Measurements from ENCODE around the gene RIMS4. TPM values are rescaled to one million over a fixed set of nuclear protein-coding genes. Genes with fewer than 3 reads are reported as not detected.

RIMS4 gene
- total and polyA plus RNA-seq, 2 donors (not counting 1 experiment from before 2014, with no cell fraction given): not detected

- H3K27me3 Mint-ChIP-seq: peaks cover 3% of the 10 kb centered on the region
- H3K27me3 ChIP-seq (replicated peaks in 1 of 4; ENCODE audit: control extremely low read depth in 1 of 4, control insufficient read depth in 3 of 4, insufficient read depth in 4 of 4, low read length in 3 of 4): no peaks in the 10 kb centered on the region
- ChIA-PET POLR2A (no interaction called here), CTCF (interaction anchor here (1.4 to 3.9 kb wide), 7 partner anchors 12 to 346 kb away, joined by 3 to 29 read pairs (median 7); no protein-coding TSS in a partner anchor)
- H3K27ac Mint-ChIP-seq: no peak overlapping the region
- no peaks in the 10 kb centered on the region for H3K79me2 ChIP-seq (ENCODE audit: control insufficient read depth, insufficient read depth, low read length)
- no peak overlapping the region for H3K4me2 ChIP-seq (replicated peaks; ENCODE audit: low read depth, low read length, poor library complexity, severe bottlenecking)
- intact Hi-C loops (cut with micrococcal nuclease): loop anchor here (2.0 kb wide), 1 partner anchor 155 kb away; no protein-coding TSS in a partner anchor
- peaks cover 7% of the 10 kb centered on the region for H3K4me1 Mint-ChIP-seq
- no peak overlapping the region for H3K9ac ChIP-seq (ENCODE audit: low read length)
- H3K4me1 ChIP-seq (ENCODE audit: control insufficient read depth in 2 of 2, insufficient read depth in 2 of 2, low read length in 2 of 2): no peaks in the 10 kb centered on the region
- peaks cover 0 to under 1% (median 0%) of the 10 kb centered on the region in 3 donors for H3K9me3 ChIP-seq (ENCODE audit: control extremely low read depth in 1 of 3, control insufficient read depth in 2 of 3, insufficient read depth in 1 of 3, low read length in 2 of 3)
- DNase-seq (no peak), ATAC-seq (ENCODE audit: low read depth) (no peak)
- TF ChIP-seq CTCF (IDR thresholded peaks at IDR 0.05): no peak
- no peak for TF ChIP-seq EZH2 (IDR thresholded peaks at IDR 0.05; ENCODE audit: borderline replicate concordance, insufficient read depth, low read depth, low read length, poor library complexity, severe bottlenecking)
- no peak overlapping the region for H3K4me3 Mint-ChIP-seq
- no peaks in the 10 kb centered on the region for H4K20me1 ChIP-seq (ENCODE audit: control insufficient read depth, insufficient read depth, low read length, poor library complexity, severe bottlenecking)
- no peak overlapping the region for H3K4me3 ChIP-seq (ENCODE audit: control extremely low read depth in 1 of 5, extremely low read depth in 1 of 5, insufficient read depth in 1 of 5, low read depth in 2 of 5, low read length in 4 of 5)
- H3K27ac ChIP-seq (ENCODE audit: low read length in 2 of 2): no peak overlapping the region
- H3K36me3 ChIP-seq (replicated peaks in 1 of 2; ENCODE audit: control extremely low read depth in 1 of 2, control insufficient read depth in 1 of 2, extremely low read depth in 1 of 2, insufficient read depth in 2 of 2, low read length in 1 of 2): no peaks in the 10 kb centered on the region
- no peak overlapping the region for H2AFZ ChIP-seq (ENCODE audit: insufficient read depth, low read depth, low read length, poor library complexity, severe bottlenecking)
- peaks cover 4% of the 10 kb centered on the region for H3K9me3 Mint-ChIP-seq (ENCODE audit: insufficient read depth)
- WGBS (ENCODE audit: insufficient coverage): 95% methylated on average over 7 of the region's 8 CpGs
Observed at GRCh38 chr20:44731657-44732056, 78.7 kb downstream of the RIMS4 start.

GRCh38 chr20:44730441-44730840, 79.9 kb downstream of the RIMS4 start:
- intact Hi-C loops (cut with micrococcal nuclease): no loop called here
- no peaks in the 10 kb centered on the region for H3K9me3 ChIP-seq (ENCODE audit: control extremely low read depth in 1 of 3, control insufficient read depth in 2 of 3, insufficient read depth in 1 of 3, low read length in 2 of 3)
- no peak for TF ChIP-seq CTCF (IDR thresholded peaks at IDR 0.05)
- H3K27me3 ChIP-seq (replicated peaks in 1 of 4; ENCODE audit: control extremely low read depth in 1 of 4, control insufficient read depth in 3 of 4, insufficient read depth in 4 of 4, low read length in 3 of 4): no peaks in the 10 kb centered on the region
- ATAC-seq (ENCODE audit: low read depth) (no peak), DNase-seq (no peak)
- ChIA-PET POLR2A (no interaction called here), CTCF (interaction anchor here (3.9 kb wide), 1 partner anchor 45 kb away, joined by 29 read pairs; no protein-coding TSS in a partner anchor)
- no peaks in the 10 kb centered on the region for H4K20me1 ChIP-seq (ENCODE audit: control insufficient read depth, insufficient read depth, low read length, poor library complexity, severe bottlenecking)
- H3K79me2 ChIP-seq (ENCODE audit: control insufficient read depth, insufficient read depth, low read length): no peaks in the 10 kb centered on the region
- no peaks in the 10 kb centered on the region for H3K4me1 ChIP-seq (ENCODE audit: control insufficient read depth in 2 of 2, insufficient read depth in 2 of 2, low read length in 2 of 2)
- H2AFZ ChIP-seq (ENCODE audit: insufficient read depth, low read depth, low read length, poor library complexity, severe bottlenecking): no peak overlapping the region
- no CpG with 5 or more reads among the region's 2 CpGs for WGBS (ENCODE audit: insufficient coverage)
- Mint-ChIP-seq H3K27ac (no peak overlapping the region), H3K9me3 (ENCODE audit: insufficient read depth) (no peaks in the 10 kb centered on the region), H3K4me3 (no peak overlapping the region), H3K27me3 (peaks cover 3% of the 10 kb centered on the region), H3K4me1 (no peaks in the 10 kb centered on the region)
- no peak overlapping the region for H3K27ac ChIP-seq (ENCODE audit: low read length in 2 of 2)
- H3K36me3 ChIP-seq (replicated peaks in 1 of 2; ENCODE audit: control extremely low read depth in 1 of 2, control insufficient read depth in 1 of 2, extremely low read depth in 1 of 2, insufficient read depth in 2 of 2, low read length in 1 of 2): no peaks in the 10 kb centered on the region
- no peak overlapping the region for H3K4me2 ChIP-seq (replicated peaks; ENCODE audit: low read depth, low read length, poor library complexity, severe bottlenecking)
- no peak overlapping the region for H3K4me3 ChIP-seq (ENCODE audit: control extremely low read depth in 1 of 5, extremely low read depth in 1 of 5, insufficient read depth in 1 of 5, low read depth in 2 of 5, low read length in 4 of 5)
- no peak overlapping the region for H3K9ac ChIP-seq (ENCODE audit: low read length)

Data from B cell (primary cell).